GM12878 (cell line): Measurements from ENCODE around the gene WDFY1. TPM values are rescaled to one million over a fixed set of nuclear protein-coding genes. Genes with fewer than 3 reads are reported as not detected.

Experiments
- ATAC-seq: fragments of 200-7000 bp; cut with Tn5 transposase; 3 replicates; pipeline ENCODE4 v1.9.1; 2020; ENCODE audit warnings: mild to moderate bottlenecking, moderate library complexity
- BruUV-seq: library from RNA; stranded (reverse); fragments of 400-500 nt; replicated peaks from 2 replicates; lab custom pipeline; 2021; lab: Mats Ljungman, UMichigan
- CTCF ChIA-PET: fragments of 300-600 bp; sonication (Branson Sonifier 250); formaldehyde crosslinking; extraction: SDS; loops from one replicate; lab custom pipeline; 2021; ENCODE audit warnings: inconsistent platforms; lab: Yijun Ruan, JAX
- POLR2A ChIA-PET: fragments of 350-600 bp; formaldehyde crosslinking; extraction: SDS; loops from one replicate; lab custom pipeline; 2021; ENCODE audit warnings: inconsistent platforms; lab: Charles Lee
- RAD21 ChIA-PET: fragments of 300-600 bp; sonication (Branson Sonifier 250); formaldehyde crosslinking; loops from one replicate; lab custom pipeline; 2023; ENCODE audit warnings: antibody characterized with exemption; ENCODE audit not compliant: unreplicated experiment; lab: Charles Lee
- SMC1A ChIA-PET: fragments of 300-600 bp; sonication (Branson Sonifier 250); formaldehyde crosslinking; loops from one replicate; lab custom pipeline; 2023; ENCODE audit not compliant: unreplicated experiment, uncharacterized antibody; lab: Charles Lee
- DNase-seq: peaks from one replicate; pipeline ENCODE4 v3.0.0-alpha.2; 2011; ENCODE audit warnings: low read depth, low spot score
- FAIRE-seq: peaks from 3 replicates; lab custom pipeline; 2011; peaks lifted over from hg19 to GRCh38; lab: Jason Lieb, UNC
- H2AFZ ChIP-seq: 2 replicates; pipeline ENCODE4 v1.6.0; 2011; ENCODE audit warnings: low read depth, low read length, control low read depth; ENCODE audit not compliant: control insufficient read depth
- H3K27ac ChIP-seq: 2 replicates; pipeline ENCODE4 v1.5.1; 2011; ENCODE audit warnings: control low read depth; ENCODE audit not compliant: control insufficient read depth, insufficient read depth
- H3K27me3 ChIP-seq, 2 experiments: replicated peaks in 1 of 2; 2 replicates each; pipeline versions ENCODE4 v1.6.0 to v1.6.1; 2011; ENCODE audit warnings: low read length in 1 of 2; ENCODE audit not compliant: control insufficient read depth in 2 of 2, insufficient read depth in 2 of 2
- H3K36me3 ChIP-seq, 2 experiments: 2 replicates each; pipeline ENCODE4 v1.5.1; 2011; ENCODE audit warnings: low read length in 1 of 2; ENCODE audit not compliant: control insufficient read depth in 2 of 2, insufficient read depth in 2 of 2
- H3K4me1 ChIP-seq: 2 replicates; pipeline ENCODE4 v1.6.1; 2011; ENCODE audit warnings: mild to moderate bottlenecking, low read length, moderate library complexity, mixed read lengths; ENCODE audit not compliant: control insufficient read depth, insufficient read depth
- H3K4me2 ChIP-seq: 2 replicates; pipeline ENCODE4 v1.6.0; 2011; ENCODE audit warnings: control low read depth; ENCODE audit not compliant: control insufficient read depth, insufficient read depth
- H3K4me3 ChIP-seq: fragments of 200-600 bp; sonication (generic); 2 replicates; pipeline ENCODE4 v1.5.1; 2016
- H3K79me2 ChIP-seq: 2 replicates; pipeline ENCODE4 v1.6.0; 2011; ENCODE audit warnings: low read length; ENCODE audit not compliant: control insufficient read depth, insufficient read depth
- H3K9ac ChIP-seq: 2 replicates; pipeline ENCODE4 v1.8.0; 2011; ENCODE audit warnings: low read length, control low read depth, mixed read lengths; ENCODE audit not compliant: control insufficient read depth, insufficient read depth
- H3K9me3 ChIP-seq: replicated peaks from 3 replicates; pipeline ENCODE4 v1.5.1; 2011; ENCODE audit warnings: mild to moderate bottlenecking, low read length; ENCODE audit not compliant: control insufficient read depth, insufficient read depth
- H4K20me1 ChIP-seq: 2 replicates; pipeline ENCODE4 v1.6.0; 2011; ENCODE audit not compliant: control insufficient read depth, insufficient read depth
- CBX3 ChIP-seq: fragments of 200-600 bp; sonication (generic); IDR thresholded peaks from 2 replicates; pipeline ENCODE4 v1.6.1; 2016; ENCODE audit warnings: low read depth, borderline replicate concordance
- CHD4 ChIP-seq: fragments of 200-600 bp; sonication (generic); IDR thresholded peaks from 2 replicates; pipeline ENCODE4 v1.6.1; 2016; ENCODE audit warnings: mild to moderate bottlenecking
- IKZF1 ChIP-seq: fragments of 450-650 bp; conservative IDR thresholded peaks from 2 replicates; pipeline ENCODE4 v1.6.1; 2017; ENCODE audit warnings: antibody characterized with exemption, mild to moderate bottlenecking
- NFXL1 ChIP-seq: fragments of 450-650 bp; IDR thresholded peaks from 2 replicates; pipeline ENCODE4 v1.6.1; 2017; ENCODE audit warnings: antibody characterized with exemption, mild to moderate bottlenecking, borderline replicate concordance
- SMAD5 ChIP-seq: IDR thresholded peaks from 2 replicates; pipeline ENCODE4 v1.6.1; 2016; ENCODE audit warnings: antibody characterized with exemption, low read depth
- SRF ChIP-seq, 2 experiments: IDR thresholded peaks; 2 replicates each; pipeline ENCODE4 v1.6.1; 2011; ENCODE audit warnings: low read depth in 2 of 2, low read length in 2 of 2, mild to moderate bottlenecking in 1 of 2, moderate library complexity in 1 of 2
- WGBS: methylation state at CpG from one replicate; pipeline ENCODE4 v1.1.6; 2016; ENCODE audit warnings: low lambda C conversion rate; ENCODE audit not compliant: insufficient replicate concordance, insufficient coverage; ENCODE audit errors: missing lambda C conversion rate; 5-methylcytosine and 5-hydroxymethylcytosine counted together
- in situ Hi-C: fragments of 300-500 bp; cut with MboI; formaldehyde crosslinking; loops from 9 replicates; pipeline ENCODE4 v1.14.3; 2018; ENCODE audit warnings: mixed read lengths
- intact Hi-C: fragments of 100-400 bp; cut with micrococcal nuclease; formaldehyde crosslinking; loops from one replicate; pipeline ENCODE4 v1.14.2; 2022; ENCODE audit not compliant: unreplicated experiment
- polyA plus RNA-seq, 11 experiments: library from polyadenylated mRNA; depleted of rRNA in 4 of 11; unstranded in 6 of 11; stranded (reverse) in 5 of 11; fragments of >200 nt; fragmentation: Nextera tagmentation in 4 of 11; fragmentation: Illumina TruSeq in 1 of 11; extraction: Ambion mirVana in 4 of 11; extraction: Trizol in 1 of 11; gene quantifications; 1 replicate in 1 of 11; 2 replicates in 10 of 11; pipeline versions ENCODE4 v1.2.1 to v1.2.3, GENCODE V29; 2011 to 2016; ENCODE audit warnings: inconsistent platforms in 2 of 11, missing spikeins in 2 of 11, low read depth in 1 of 11
- total RNA-seq, 4 experiments: library from RNA; depleted of rRNA in 3 of 4; stranded (reverse); fragments of >200 nt in 3 of 4; fragmentation: Illumina TruSeq in 1 of 4; extraction: Trizol in 1 of 4; gene quantifications; 2 replicates each; pipeline versions ENCODE4 v1.2.1 to v1.2.3, GENCODE V29; 2013 to 2021

WDFY1 gene
- total and polyA plus RNA-seq, 10 of the 15 experiments (the other 5 are each of a cell fraction or from before 2014, with no cell fraction given) = 2.9 to 28.1 (median 13.1) TPM

- Histone ChIP-seq H3K27ac (no peak overlapping the region), H3K4me2 (no peak overlapping the region), H3K9me3 (no peaks in the 10 kb centered on the region; the same call in none of the 3 replicates), H3K4me1 (peaks cover 14% of the 10 kb centered on the region), H3K27me3 (no peaks in the 10 kb centered on the region)
- ChIA-PET CTCF (interaction anchor here (0.6 to 1.6 kb wide), 2 partner anchors 101 to 361 kb away, joined by 3 to 4 read pairs; no protein-coding TSS in a partner anchor), RAD21 (interaction anchor here (1.2 kb wide), 1 partner anchor 174 kb away, joined by 4 read pairs; no protein-coding TSS in a partner anchor)
- FAIRE-seq (no peak), DNase-seq (no peak)
- no peak for TF ChIP-seq SMAD5
- no peak for TF ChIP-seq CBX3
- TF ChIP-seq CHD4 = no peak
- TF ChIP-seq IKZF1 = no peak
- TF ChIP-seq NFXL1 = no peak
- TF ChIP-seq SRF (IDR thresholded peaks at IDR 0.05; ENCODE audit: low read depth in 2 of 2, low read length in 2 of 2) = no peak
- TF ChIP-seq, all 136 proteins: peak for 0
- Histone ChIP-seq H3K9ac (no peak overlapping the region), H3K4me3 (no peak overlapping the region), H3K79me2 (peaks cover 49% of the 10 kb centered on the region), H3K36me3 (no peaks in the 10 kb centered on the region; a peak in 1 of 4 replicates), H2AFZ (no peak overlapping the region), H4K20me1 (no peaks in the 10 kb centered on the region; the same call in 1 of the 2 replicates)
- intact Hi-C loops (no loop called here), in situ Hi-C loops (no loop called here)
- ChIA-PET SMC1A (no interaction called here), POLR2A (interaction anchor here (0.6 kb wide), 1 partner anchor 258 kb away, joined by 3 read pairs; no protein-coding TSS in a partner anchor)
- no TSS peak for BruUV-seq
- ATAC-seq = no peak
- 80% methylated on average over 6 of the region's 6 CpGs for WGBS
Measured at GRCh38 chr2:223934870-223935269, 10.3 kb downstream of the WDFY1 start.
